AG09319 (cell line): ENCODE measurements around the gene USP3.

Experiments used
- DNase-seq: peaks from one replicate; pipeline ENCODE4 v3.0.0-alpha.2; 2010; ENCODE audit warnings: low read depth; ENCODE audit errors: extremely low read depth
- CTCF ChIP-seq: IDR thresholded peaks from 2 replicates; pipeline ENCODE4 v1.5.1; 2011; ENCODE audit warnings: low read depth, mild to moderate bottlenecking, inconsistent platforms, low read length, moderate library complexity

The USP3 gene

GRCh38 chr15:63461230-63461985, 43.0 kb upstream of the USP3 start:
- TF ChIP-seq CTCF: no peak
- DNase-seq: no peak

- TF ChIP-seq CTCF: no peak
- no peak for DNase-seq
Measured at GRCh38 chr15:63462088-63462487, 42.3 kb upstream of the USP3 start.

- no peak for TF ChIP-seq CTCF
- no peak for DNase-seq
Measured at GRCh38 chr15:63463036-63463435, 41.4 kb upstream of the USP3 start.

GRCh38 chr15:63463793-63464192, 40.6 kb upstream of the USP3 start:
- no peak for DNase-seq
- TF ChIP-seq CTCF: no peak

GRCh38 chr15:63465104-63465503, 39.3 kb upstream of the USP3 start:
- no peak for DNase-seq
- TF ChIP-seq CTCF: no peak

- DNase-seq: no peak
- peak; percentile 55 for TF ChIP-seq CTCF
Measured at GRCh38 chr15:63466378-63467192, 37.8 kb upstream of the USP3 start.

- DNase-seq: no peak
- TF ChIP-seq CTCF: no peak
Measured at GRCh38 chr15:63469190-63469589, 35.2 kb upstream of the USP3 start.
